HG02759 (cell line): ENCODE results near the gene KIAA0930.
"Not testable (repeated sequence)": the region's sequence is repeated elsewhere in the genome, so short reads cannot be mapped to it uniquely, and the experiment has no call there.

Experiments used
- ATAC-seq: cut with Tn5 transposase; IDR thresholded peaks from one replicate; pipeline ENCODE4 v1.9.1; 2021; ENCODE audit warnings: mild to moderate bottlenecking, moderate library complexity; ENCODE audit not compliant: unreplicated experiment

Gene KIAA0930

DNA sequence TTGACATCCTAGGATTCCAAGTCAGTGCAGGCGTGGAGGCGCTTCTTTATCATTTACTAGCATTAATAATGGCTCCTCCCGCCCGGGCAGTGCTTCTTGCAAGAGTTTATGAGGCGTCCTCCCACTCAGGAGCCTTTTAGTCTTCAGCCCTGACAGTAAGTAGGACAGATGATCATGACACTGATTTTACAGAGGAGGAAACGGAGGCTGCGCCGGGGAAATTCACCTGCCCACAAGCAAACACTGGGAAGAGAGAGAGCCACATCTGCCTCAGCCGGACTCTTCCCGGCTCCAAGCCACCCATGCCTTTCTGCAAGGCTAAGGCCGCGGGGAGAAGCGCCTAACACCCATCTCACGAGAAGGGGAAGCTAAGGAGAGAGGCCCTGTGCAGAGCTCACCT is 35.9 kb downstream of the KIAA0930 start:
- no peak for ATAC-seq

DNA sequence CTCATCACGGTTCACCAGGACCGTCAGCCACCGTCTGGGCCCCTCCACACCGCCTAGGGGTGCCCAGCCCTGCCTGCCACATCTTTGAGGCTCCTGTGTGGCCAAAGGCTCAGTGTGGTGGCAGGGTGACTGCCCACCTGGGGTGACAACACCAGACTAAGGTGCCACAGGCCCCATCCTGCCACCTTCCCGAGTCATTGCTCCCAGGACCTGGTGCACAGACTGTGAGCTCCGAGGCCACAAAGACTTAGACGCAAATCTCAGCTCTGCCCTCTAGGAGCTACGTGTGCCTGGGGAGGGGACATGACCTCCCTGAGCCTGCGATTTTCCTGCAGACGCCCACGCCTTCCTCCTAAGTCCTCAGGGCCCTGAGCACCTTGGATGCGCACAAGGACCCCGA is 36.5 kb downstream of the KIAA0930 start:
- no peak for ATAC-seq

DNA sequence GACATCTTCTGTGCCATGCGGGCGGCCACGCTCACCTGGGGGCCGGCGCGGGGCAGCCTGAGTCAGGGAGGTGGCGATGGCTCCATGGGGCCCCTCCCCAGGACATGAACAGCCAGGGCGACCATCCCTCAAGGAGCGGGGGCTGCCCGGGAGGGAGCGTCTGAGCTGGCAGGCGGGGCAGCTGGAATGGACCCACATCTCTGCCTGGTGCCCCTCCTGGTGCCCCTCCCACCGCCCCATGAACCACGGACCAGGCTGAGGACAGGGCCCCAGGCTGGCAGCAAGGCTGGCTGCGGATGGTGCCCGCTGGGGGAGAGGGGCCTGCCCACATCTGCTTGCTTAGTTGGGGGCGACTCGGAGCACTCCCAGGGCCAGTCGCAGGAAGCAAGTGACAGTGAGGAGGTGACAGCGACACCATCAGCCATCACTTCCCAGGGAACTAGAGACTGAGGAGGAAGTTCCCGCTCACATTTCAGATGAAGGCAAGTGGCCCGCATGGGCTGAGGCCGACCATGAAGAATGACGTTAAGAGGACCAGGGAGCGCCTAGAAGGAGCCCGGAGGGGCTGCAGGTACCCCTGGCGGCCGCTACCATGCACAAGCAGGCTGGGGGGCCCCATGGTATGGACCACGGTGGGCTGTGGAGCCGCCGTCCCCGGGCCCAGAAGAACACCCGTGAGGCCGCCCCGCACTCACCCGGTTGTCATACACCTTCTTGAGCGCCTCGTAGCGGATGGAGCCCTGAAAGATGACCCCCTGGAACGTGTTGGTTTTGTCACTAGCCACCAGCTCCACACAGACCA is 37.3 kb downstream of the KIAA0930 start:
- no peak for ATAC-seq

DNA sequence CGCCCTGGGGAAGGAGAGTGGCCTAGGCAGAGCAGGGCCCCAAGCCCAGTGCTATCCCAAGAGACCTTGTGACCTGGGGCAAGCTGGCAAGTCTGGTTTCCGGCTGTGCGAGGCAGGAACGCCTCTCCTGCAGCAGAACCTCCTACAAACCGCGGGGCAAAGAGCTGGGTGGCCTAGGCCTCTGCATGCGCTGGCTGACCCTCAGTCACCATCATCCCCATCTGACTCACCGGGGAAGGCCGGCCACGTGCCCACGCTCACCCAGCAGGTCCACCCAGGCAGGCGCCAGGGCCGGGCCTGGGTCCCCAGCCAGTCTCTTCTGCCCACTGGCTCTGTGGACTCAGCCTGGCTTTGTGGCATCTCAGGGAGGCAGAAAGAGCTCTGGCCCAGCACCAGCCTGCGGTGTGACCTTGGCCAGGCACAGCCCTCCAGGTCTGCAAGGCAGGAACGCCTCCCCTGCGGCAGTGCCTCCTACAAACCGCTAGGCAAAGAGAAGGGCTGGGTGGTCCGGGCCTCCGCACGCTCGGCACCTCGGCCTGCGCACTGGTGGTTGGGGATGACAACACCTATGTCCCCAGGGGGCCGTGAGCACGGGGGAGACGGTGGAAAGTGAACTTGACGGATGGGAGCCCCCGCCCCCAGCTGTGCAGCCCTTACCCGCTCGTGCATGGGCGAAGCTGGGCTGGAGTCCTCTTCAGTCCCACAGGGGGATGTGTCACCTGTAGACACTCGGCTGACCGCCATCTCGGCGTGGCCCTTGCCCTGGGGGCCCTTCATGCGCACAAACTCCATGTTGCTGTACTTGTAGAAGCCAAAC is 38.2 kb downstream of the KIAA0930 start:
- no peak for ATAC-seq

DNA sequence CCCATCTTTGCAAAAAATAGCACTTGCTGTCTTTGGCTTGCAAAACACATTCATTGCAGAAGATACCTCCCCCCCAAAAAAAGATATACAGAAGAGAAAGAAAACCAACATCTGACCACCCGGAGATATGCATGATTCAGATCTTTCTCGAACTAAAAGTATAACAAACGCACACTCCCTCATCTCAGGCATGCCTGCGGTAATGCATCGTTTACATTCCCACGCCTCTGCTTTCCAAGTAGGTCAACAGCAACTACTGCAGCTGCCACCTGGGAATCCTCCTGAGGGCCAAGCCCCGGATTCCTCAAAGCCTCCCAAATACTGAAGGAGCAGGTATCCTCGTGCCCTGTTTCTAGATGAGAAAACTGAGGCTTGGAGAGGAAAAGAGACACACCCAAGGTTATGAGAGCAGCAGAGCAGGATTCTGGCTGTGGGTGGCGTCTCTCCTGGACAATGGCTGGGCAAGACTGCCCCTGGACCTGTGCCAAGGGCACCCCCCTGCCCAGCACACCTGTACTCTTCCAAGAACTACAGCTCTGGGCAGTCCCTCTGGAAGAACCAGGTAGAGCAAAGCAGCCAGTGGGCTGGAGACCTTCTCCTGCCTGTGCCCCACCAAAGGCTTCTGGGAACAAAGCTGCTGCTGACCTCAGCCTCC is 38.9 kb downstream of the KIAA0930 start:
- ATAC-seq, result no peak

DNA sequence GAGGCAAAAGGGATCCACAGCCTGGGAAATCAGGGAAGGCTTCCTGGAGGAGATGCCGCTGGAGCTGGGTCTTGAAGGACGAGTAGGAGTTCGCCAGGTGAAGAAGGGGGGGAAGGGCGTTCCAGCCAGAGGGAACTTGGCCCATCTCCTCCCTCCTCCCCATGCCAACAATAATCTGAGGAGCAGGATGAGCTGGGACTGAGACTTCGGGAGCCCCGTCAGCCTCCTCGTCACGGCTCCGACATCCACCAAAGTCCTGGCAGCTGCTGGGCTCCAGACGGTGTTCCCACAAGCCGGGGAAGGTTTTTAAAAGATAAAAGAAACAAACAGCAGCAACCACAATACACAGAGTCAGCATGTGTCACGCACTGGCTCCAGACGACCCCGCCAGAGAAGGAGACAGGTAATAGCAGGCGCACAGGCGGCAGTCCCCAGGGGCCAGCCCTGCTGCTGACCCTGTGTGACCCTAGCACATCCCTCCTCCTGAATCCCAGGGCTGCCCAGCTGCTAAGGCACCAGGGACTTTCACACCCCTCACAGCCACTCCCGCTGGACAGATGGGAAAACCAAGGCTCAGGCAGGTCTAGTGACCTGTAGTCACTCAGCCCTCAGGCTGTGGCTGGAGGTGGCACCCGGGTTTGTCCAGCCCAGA is 39.7 kb downstream of the KIAA0930 start:
- ATAC-seq, result no peak

DNA sequence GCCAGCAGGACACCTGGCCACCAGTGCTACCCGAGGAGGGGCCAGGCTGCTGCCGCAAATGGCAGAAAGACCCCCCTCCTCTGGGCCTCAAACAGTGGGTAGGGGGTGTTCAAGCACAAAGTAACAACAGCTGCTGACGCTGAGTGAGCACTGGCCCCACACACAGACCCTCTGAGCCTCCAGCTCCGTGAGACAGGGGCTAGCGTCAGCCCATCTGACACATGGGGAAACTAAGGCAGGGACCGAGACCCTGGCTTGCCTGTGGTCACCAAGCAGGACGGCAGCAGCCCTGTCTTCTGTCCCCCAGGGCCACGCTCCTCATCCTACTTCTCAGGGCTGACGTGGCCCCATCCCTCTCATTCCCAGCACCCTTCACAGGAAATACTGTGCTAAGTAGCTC is 40.5 kb downstream of the KIAA0930 start:
- no peak for ATAC-seq

DNA sequence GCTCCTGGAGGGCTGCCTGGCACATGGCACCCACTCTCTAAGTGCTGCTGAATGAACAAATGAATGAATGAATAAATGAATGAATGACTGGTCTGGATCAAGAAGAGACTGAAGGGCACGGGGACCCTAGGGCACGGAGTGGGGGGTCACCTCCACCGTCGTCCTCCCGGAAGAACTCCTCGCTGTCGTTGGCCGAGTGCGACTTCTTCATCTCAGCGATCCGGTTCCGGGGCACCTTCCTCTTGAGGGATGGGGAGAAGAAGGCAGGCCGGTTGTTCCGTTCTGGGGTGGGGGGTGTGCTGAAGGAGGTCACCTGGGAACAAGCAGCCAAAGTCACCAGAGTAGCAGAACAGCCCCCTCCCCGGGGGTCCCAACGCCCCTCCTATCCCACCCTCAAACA is 41.0 kb downstream of the KIAA0930 start:
- ATAC-seq, result no peak

DNA sequence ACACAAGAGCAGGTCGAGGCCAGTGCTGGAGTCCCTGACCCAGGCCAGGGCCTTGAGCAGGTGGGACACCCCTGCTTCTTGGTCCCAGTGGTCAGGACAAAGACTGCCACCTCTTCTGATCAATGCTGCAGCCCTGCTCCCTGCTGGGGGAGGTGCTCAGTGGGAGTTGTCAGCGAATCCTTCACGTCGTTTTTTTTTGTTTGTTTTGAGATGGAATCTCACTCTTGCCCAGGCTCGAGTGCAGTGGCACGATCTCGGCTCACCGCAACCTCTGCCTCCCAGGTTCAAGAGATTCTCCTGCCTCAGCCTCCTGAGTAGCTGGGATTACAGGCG is 42.3 kb downstream of the KIAA0930 start:
- ATAC-seq, result no peak

DNA sequence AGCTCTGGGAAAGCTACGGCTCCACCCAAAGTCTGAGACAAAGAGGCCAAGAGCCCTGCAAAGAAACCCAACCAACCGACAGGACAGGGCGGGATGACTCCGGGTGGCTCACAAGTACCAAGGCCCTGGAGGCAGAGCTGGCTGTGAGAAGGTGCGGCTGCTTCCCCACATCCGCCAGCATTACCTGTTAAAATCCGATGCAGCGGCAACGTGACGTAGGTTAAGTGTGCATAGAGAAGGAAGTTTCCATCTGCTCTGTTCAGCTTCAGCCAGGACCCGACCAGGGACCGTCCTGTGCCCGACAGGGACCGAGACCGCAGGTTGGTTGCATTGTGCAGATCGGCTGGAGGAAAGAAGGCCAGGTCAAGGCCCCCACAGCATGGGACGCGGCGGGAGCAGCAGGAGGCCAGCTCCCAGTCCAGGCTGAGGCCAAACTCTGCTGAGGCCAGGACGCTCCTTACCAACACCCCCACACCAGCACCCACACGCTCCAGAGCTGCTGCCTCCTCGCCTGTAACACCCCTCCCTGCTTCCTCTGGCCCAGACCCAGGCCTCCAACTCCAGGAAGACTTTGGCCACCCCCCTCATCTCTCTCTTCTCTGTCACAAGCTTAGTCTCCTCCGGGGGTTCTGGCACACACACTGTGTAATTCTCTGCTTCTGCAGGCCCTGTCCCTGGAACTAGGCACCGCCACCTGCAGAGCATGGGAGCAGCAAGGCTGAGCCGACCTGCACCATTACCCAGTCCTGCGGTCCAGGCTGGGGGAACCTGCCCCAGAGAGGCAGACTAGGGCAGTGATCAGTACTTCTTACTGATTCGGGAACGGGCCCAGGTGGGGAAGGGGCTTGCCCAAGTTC is 42.9 kb downstream of the KIAA0930 start:
- no peak for ATAC-seq

DNA sequence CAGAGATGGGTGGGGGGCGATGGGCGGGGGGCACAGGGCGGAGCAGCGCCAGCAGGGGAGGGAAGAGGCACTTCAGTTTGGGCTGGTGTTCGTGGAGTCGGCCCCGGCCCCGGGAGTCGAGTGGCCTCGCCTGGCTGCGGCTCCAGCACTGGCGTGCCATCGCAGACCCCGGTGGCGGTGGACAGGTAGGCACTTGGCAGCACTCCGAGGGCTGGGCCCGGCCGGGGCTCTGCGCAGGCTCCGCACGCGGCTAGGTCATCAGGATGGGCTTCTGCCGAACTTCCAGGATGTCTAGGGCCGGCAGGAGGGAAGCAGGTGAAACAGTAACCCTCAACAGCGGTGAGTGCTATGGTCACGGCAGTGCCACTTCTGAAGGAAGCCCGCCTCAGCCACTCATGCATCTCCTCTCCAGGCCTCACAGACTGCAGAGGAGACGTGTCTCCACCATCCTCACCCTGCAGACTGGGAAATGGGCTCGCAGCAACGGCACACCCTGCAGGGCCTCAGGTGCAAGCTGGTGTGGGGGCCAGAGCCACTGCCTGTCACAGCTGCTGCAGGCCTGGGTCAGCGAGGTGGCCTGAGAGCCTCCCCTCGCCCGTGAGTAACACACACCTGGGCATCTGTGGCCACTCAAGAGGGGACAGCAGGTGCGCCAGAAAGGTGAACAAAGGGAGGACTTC is 43.6 kb downstream of the KIAA0930 start:
- ATAC-seq, result no peak

DNA sequence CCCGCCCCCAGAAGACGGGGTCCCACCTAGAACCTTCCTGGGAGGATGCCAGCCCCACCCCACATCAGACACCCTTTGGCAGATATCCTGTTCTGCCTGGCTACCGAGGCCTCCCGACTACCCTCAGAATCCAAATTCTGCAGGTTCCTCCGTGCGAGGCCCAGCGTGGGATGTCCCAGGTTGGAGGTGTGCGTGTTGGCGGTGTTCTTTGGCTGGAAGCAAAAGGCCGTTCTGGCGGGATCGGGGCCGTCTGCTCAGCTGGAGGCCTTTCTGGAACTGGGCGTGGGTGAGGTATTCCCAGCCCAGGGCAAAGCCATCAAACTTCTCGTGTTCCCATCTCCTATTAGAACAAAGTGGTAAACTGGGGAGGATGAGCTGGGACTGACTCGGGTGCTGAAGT is 44.4 kb downstream of the KIAA0930 start:
- no peak for ATAC-seq

DNA sequence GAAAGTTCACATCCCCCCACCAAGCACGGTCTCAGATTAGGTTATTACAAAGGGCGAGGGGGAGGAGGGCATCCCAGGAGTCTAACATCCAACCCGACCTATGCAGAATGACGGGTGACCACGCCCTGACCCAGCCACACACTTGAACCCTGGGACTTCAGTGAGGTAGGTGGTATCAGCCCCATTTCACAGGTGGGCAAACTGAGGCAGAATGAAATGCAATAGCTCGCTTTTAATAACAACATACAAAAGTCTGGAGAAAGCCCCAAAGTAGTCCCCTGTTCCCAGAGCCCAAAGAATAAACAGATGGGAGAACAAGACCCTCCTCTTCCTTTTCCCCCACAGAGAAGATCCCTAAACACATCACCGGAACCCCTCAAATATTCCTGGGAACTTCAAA is 45.1 kb downstream of the KIAA0930 start:
- ATAC-seq, result no peak

DNA sequence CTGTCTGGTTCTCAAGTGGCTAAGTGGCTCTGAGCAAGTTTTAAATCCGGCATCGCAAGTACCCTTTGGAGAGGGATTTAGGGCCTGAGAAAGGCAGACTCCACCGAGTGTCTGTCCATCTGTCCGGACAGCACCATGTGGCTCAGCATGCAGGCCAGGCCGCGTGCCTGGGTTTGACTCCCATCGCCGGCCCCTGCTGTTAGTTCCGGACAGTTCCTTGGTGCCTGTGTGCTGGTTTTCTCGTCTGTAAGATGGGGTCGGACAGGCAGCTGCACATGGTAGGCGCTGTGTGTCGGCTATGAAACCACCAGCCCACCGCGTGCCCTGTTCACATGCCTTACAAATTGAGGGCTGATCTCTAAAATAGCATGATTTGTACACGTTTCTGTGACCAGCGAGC is 46.0 kb downstream of the KIAA0930 start:
- ATAC-seq, result no peak

DNA sequence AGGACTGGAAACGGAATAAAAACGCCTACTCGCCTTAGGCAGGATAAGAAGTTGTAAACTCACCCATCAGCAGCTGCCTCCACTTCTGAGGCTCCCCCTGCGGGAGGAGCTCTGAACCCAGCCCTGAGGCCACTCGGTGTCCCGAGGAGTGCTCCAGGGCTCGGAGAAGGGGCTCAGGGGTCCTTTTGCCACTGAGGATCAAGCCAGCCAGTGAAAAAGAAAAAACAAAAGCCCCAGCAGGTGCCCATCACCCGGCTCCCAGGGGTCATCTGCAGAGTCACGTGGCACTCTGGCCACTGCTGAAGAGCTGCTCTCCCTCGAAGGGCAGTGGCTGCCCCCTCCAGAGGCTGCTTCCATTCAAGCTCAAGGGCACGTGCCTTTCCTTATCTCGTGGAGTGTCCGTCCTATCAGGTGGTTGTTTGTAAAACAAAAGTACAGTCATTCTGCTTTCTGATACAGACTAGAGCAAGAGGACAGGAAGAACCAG is 48.0 kb downstream of the KIAA0930 start:
- no peak for ATAC-seq

DNA sequence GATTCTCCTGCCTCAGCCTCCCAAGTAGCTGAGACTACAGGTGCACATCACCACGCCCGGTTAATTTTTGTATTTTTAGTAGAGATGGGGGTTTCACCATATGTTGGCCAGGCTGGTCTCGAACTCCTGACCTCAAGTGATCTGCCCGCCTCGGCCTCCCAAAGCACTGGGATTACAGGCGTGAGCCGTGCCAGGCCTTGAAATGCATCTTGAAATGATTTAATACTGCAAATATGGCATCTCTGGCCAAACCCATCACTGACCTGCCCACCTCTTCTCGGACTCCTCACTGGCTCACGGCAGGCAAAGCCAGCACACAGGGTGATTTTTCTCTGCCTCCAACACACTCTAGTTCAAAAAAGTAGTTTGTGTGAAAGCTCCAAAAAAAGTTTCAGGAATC is 48.9 kb downstream of the KIAA0930 start:
- not testable (repeated sequence) for ATAC-seq

DNA sequence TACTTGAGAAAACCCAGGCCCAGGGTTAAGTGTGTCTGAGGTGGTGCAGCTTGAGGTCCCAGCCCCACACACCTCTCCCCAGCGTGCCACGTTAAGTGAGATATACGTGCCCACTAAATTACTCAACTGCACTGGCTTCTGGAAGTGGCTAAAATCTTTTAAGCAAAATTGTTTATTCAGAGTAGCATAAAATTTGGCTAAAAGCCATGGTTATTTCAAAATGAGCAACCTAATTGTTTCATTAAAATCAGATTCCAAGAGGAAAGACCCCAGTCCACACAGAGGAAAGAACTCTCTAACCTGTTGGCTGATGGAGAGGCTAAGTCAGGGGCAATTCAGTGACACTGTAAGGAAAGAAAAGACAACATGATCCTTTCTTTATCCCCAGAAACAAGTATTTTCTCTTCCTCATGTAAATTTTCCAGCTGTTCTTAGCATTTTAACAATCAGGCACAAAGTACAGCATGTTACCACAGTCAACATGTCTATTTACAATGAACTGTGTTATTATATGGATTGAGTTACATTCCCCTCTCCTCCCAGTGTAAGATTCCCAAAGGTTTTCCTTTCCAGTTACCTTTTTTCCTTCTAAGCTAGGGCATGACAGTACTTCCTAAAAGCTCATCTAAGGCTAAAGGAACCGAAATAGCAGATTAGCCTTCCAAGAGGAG is 50.4 kb downstream of the KIAA0930 start:
- no peak for ATAC-seq

DNA sequence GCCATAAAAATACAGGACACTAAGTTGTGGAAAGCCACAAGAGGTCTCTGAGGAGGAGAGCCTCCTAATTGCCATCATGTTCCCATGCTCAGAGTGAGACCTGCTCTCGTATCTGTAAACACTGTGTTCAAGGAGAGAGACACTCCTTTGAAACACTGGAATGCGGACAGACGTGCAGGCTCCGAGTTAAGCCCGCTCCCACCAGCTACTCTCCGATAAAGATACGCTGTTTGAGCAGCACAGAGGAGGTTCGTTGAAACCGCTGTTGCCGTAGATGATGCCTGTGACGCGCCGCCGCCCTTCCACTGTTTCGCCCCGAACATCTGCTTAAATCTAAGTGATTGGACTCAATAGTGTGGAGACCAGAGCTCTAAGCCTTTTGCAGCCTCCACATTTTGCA is 51.9 kb downstream of the KIAA0930 start:
- no peak for ATAC-seq

DNA sequence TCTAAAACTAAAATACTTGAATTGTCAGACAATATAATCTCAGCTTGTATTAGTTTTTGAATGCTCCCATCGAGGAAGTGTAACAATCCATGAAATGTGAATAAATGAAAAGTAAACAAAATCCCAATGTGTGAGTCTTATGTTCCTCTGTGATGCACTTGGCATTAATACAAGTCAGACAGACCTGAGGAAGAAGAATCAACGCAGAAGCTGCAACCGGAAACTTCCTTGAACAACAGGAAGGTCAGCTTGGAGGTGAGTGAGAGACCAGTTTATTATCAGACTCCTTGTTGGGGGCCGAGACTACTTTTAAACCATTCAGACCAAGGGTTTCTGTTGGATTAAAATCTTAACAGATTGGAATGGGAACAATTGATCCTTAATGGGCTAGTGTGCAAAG is 52.8 kb downstream of the KIAA0930 start:
- no peak for ATAC-seq
